KMS-11 (cell line): ENCODE data around the gene TSPO.

Experiments used
- H2AFZ ChIP-seq: fragments of 200-600 bp; sonication (generic); 2 replicates; pipeline ENCODE4 v1.6.1; 2016; ENCODE audit warnings: antibody characterized with exemption, mixed run types, low read depth
- H3K27ac ChIP-seq: fragments of 200-600 bp; sonication (generic); 2 replicates; pipeline ENCODE4 v1.6.1; 2016; ENCODE audit warnings: mild to moderate bottlenecking, mixed run types
- H3K27me3 ChIP-seq: fragments of 200-600 bp; sonication (generic); 2 replicates; pipeline ENCODE4 v1.6.1; 2017; ENCODE audit warnings: mild to moderate bottlenecking, low read depth, mixed run types, moderate library complexity; ENCODE audit not compliant: insufficient read depth
- H3K36me3 ChIP-seq: fragments of 200-600 bp; sonication (generic); 2 replicates; pipeline ENCODE4 v1.6.1; 2017; ENCODE audit warnings: mild to moderate bottlenecking, mixed run types; ENCODE audit not compliant: insufficient read depth
- H3K4me1 ChIP-seq: fragments of 200-600 bp; sonication (generic); 2 replicates; pipeline ENCODE4 v1.6.1; 2016; ENCODE audit warnings: mild to moderate bottlenecking, low read depth, mixed run types; ENCODE audit not compliant: poor library complexity, severe bottlenecking
- H3K4me2 ChIP-seq: fragments of 200-600 bp; sonication (generic); 2 replicates; pipeline ENCODE4 v1.7.0; 2016; ENCODE audit warnings: mild to moderate bottlenecking, mixed run types
- H3K4me3 ChIP-seq: fragments of 200-600 bp; sonication (generic); IDR thresholded peaks from 2 replicates; pipeline ENCODE4 v1.6.1; 2017; ENCODE audit warnings: low read depth, low read length, mixed read lengths; ENCODE audit not compliant: insufficient read depth
- H3K79me2 ChIP-seq: fragments of 200-600 bp; sonication (generic); 2 replicates; pipeline ENCODE4 v1.6.1; 2016; ENCODE audit warnings: low read depth, mixed run types; ENCODE audit not compliant: insufficient read depth
- H3K9ac ChIP-seq: fragments of 200-600 bp; sonication (generic); 2 replicates; pipeline ENCODE4 v1.6.1; 2016; ENCODE audit warnings: mild to moderate bottlenecking, mixed run types
- H4K20me1 ChIP-seq: fragments of 200-600 bp; sonication (generic); 2 replicates; pipeline ENCODE4 v1.6.1; 2016; ENCODE audit warnings: mild to moderate bottlenecking, mixed run types; ENCODE audit not compliant: insufficient read depth
- TF ChIP-seq, protein P1 (sequence below): fragments of 200-600 bp; sonication (generic); conservative IDR thresholded peaks from 2 replicates; pipeline ENCODE4 v1.6.1; 2017; ENCODE audit warnings: low read depth, mild to moderate bottlenecking, antibody characterized with exemption, low read length, moderate library complexity, mixed read lengths

TSPO gene

DNA sequence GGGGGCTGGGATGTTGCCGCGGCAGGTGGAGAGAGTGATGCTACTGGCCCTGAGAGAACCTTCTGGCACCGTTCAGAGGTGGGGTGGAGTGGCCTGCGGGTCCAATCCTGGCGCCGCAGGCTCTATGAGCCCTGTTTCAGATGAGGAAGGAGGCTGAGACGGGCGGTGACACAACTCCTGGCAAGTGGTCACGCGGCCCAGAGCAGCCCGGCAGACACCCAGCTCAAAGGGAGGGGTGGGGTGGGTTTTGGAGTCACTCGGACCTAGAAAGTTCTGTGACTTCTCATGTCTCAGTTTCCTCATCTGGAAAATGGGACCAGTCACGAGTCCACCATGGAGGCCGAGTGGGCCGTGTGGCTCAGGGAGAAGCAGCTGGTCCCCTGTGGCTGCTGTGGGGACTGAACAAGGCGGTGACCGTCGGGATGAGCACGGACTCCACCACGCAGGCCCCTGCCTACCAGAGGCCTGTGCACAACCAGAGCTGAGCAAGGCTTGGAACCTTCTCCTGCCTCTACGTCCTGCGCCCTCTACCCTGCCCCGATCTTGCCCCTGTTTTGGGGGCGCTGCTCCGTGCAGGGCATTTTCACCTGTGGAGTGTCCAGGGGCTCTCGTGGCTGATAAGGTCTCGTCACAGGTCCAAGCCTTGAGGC, 3.7 kb downstream of the TSPO start:
- Histone ChIP-seq H3K4me3 (no peak overlapping the region), H3K4me2 (no peak overlapping the region), H4K20me1 (no peaks in the 10 kb centered on the region), H3K36me3 (no peaks in the 10 kb centered on the region), H3K27ac (no peak overlapping the region), H2AFZ (no peak overlapping the region), H3K27me3 (no peaks in the 10 kb centered on the region), H3K4me1 (peaks cover 13% of the 10 kb centered on the region), H3K9ac (no peak overlapping the region), H3K79me2 (peaks cover 4% of the 10 kb centered on the region; the same call in 1 of the 2 replicates)
- TF ChIP-seq, protein P1, sequence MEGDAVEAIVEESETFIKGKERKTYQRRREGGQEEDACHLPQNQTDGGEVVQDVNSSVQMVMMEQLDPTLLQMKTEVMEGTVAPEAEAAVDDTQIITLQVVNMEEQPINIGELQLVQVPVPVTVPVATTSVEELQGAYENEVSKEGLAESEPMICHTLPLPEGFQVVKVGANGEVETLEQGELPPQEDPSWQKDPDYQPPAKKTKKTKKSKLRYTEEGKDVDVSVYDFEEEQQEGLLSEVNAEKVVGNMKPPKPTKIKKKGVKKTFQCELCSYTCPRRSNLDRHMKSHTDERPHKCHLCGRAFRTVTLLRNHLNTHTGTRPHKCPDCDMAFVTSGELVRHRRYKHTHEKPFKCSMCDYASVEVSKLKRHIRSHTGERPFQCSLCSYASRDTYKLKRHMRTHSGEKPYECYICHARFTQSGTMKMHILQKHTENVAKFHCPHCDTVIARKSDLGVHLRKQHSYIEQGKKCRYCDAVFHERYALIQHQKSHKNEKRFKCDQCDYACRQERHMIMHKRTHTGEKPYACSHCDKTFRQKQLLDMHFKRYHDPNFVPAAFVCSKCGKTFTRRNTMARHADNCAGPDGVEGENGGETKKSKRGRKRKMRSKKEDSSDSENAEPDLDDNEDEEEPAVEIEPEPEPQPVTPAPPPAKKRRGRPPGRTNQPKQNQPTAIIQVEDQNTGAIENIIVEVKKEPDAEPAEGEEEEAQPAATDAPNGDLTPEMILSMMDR, result no peak

DNA sequence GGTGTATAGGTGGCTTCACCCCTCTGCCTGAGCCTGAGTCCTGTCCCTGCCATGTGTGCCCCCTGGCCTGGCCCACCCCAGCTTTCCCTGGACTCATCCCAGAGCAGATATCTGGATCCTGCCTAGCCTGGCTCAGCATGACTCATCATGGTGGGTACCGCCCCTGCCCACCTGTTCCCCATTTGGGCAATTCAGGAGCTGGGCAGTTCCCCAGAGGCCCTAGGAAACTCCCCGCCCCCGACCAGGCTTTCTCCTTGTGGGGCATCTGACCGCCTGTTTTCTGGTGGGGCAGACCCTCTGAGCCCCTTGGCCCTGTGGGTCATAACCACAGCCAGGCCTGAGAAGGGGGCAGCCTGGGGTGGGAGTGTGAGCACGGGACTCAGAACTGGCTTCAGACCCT, 4.4 kb downstream of the TSPO start:
- TF ChIP-seq, protein P1, result no peak
- Histone ChIP-seq H3K4me3 (no peak overlapping the region), H3K9ac (no peak overlapping the region), H3K4me2 (no peak overlapping the region), H3K27me3 (no peaks in the 10 kb centered on the region), H4K20me1 (no peaks in the 10 kb centered on the region), H3K79me2 (peaks cover 4% of the 10 kb centered on the region; the same call in 1 of the 2 replicates), H3K27ac (no peak overlapping the region), H2AFZ (no peak overlapping the region), H3K4me1 (peaks cover 13% of the 10 kb centered on the region), H3K36me3 (no peaks in the 10 kb centered on the region)

DNA sequence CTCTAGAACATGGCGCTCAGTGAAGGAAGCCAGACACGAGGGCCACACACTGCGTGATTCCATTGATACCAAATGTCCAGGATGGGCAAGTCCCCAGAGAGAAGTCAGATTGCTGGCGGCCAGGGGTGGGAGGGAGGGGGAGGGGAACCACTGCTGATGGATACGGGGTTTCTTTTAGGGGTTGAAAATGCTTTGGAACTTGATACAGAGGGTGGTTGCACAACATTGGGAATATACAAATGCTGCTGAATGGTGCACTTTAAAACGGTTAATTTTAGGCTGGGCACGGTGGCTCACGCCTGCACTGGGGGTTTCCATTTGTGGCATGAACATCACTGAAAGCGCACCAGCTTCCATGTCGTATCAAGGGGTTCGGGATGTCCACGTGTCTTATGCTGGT, 5.1 kb downstream of the TSPO start:
- H3K36me3 ChIP-seq, result no peaks in the 10 kb centered on the region
- H4K20me1 ChIP-seq, result no peaks in the 10 kb centered on the region
- H2AFZ ChIP-seq, result no peak overlapping the region
- H3K9ac ChIP-seq, result no peak overlapping the region
- no peak overlapping the region for H3K27ac ChIP-seq
- H3K79me2 ChIP-seq, result peaks cover 4% of the 10 kb centered on the region; the same call in 1 of the 2 replicates
- H3K4me1 ChIP-seq, result peaks cover 10% of the 10 kb centered on the region
- H3K27me3 ChIP-seq, result no peaks in the 10 kb centered on the region
- H3K4me3 ChIP-seq, result no peak overlapping the region
- TF ChIP-seq, protein P1, result no peak
- H3K4me2 ChIP-seq, result no peak overlapping the region

GRCh38 chr22:43157874-43158546, 6.7 kb downstream of the TSPO start:
- no peaks in the 10 kb centered on the region for H3K27me3 ChIP-seq
- H3K79me2 ChIP-seq, result peaks cover 4% of the 10 kb centered on the region; the same call in 1 of the 2 replicates
- TF ChIP-seq, protein P1, result no peak
- peaks cover 6% of the 10 kb centered on the region for H3K4me1 ChIP-seq
- no peak overlapping the region for H2AFZ ChIP-seq
- H4K20me1 ChIP-seq, result no peaks in the 10 kb centered on the region
- no peak overlapping the region for H3K4me2 ChIP-seq
- H3K9ac ChIP-seq, result no peak overlapping the region
- no peak overlapping the region for H3K4me3 ChIP-seq
- H3K27ac ChIP-seq, result no peak overlapping the region
- H3K36me3 ChIP-seq, result no peaks in the 10 kb centered on the region
